ENCODE measurements around the gene C1QTNF2.
"Not testable (repeated sequence)": the region's sequence is repeated elsewhere in the genome, so short reads cannot be mapped to it uniquely, and the experiment has no call there.

Gene C1QTNF2

DNA sequence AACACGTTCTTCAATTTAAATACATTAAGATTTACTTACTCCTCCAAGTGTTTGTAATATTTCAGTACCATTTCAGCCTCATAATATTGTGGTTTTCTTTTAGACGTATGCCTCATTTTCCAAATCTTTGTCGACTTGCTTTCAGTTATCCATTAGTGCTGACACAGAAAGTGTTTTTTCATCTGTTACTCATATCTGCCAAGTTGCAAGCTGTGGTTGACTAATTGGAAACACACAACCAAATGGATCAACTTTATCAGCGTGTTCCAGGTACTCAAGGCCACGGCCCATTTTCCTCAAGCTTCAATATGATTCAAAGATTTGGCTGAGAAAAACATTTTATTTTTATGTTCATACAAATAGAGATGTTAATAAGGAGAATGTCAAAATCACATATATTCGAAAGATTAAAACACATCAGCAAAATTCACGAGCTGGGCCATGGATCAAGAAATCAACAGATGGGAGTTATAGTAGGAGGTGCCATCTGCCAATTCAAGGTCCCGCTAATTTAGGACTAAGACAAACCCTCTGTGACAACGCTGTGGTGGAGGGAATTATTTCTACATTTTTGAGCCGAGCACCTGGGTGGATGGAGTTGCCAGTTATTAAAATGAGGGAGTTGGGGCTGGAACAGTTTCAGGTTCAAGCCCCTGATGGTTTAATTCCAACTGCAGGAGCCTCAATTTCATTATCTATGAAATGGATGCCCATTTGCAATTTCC lies 30.9 kb downstream of the C1QTNF2 start:
- no peak for DNase-seq

DNA sequence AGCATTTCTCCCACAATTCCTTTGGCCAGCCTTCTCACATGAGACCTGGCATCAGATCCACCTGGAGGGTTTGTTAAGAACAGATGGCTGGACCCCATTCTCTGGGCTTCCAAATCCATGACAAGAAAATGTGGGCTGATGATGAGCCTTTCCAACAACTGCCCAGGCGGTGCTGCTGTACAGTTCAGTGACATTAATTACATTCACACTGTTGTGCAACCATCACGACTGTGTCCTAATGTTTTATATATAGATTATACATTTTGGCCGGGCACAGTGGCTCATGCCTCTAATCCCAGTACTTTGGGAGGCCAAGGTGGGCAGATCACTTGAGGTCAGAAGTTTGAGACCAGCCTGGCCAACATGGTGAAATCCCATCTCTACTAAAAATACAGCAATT lies 35.7 kb downstream of the C1QTNF2 start:
- DNase-seq, result not testable (repeated sequence)

DNA sequence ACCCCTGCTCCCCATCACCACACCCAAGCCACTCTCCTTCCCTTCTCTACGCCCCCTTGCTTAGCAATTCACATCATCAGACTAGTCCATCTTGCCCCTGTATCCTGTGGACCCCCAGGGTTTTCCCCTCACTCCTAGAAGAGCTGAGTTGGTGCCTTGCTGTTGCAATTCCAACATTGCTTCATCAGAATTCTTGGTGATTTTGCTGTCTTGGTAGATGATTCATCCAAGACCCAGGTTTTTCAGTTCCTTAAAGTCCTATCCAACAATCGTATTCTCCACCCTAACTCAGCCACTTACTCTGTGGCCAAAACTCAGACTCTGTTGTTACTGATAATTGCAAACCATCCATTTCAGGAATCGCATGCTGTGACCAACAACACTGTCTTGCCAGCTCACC lies 36.7 kb downstream of the C1QTNF2 start:
- DNase-seq, result no peak

DNA sequence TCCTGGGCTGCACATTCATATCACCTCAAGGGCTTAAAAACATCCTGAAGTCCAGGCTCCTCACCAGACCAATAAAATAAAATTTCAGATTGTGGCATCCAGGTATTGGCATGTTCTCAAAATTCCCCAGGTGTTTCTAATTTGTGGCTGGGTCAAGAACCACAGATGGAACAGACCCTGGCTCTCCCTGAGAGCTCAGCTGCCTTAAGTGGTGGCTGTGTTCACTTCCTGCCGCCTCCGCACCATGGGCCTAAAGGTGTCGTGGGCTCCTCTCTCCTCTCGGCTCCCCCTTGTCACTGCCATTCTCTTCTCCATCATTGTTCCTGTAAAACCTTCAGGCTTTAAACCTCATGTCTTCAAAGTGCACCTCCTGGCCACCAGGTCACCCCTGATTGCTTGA lies 40.2 kb downstream of the C1QTNF2 start:
- DNase-seq, result no peak

DNA sequence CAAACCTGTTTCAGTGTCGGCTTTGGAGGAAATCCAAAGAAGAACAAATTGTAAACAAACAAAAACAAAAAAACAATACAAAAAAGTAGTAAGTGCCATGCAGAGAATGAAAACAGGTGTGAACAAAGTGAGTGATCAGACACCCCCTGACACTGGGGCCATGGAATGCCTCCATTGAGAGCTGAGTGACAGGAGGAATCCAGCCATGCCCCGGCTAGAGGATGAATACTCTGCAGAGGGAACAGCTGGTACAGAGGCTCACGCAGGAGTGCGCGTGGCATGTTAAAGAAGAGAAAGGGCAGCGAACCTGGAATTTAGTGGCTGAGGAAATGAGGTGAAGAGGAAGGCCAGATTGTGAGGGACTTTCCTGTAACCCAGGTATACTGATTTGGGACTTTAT lies 42.6 kb downstream of the C1QTNF2 start:
- DNase-seq, result no peak

DNA sequence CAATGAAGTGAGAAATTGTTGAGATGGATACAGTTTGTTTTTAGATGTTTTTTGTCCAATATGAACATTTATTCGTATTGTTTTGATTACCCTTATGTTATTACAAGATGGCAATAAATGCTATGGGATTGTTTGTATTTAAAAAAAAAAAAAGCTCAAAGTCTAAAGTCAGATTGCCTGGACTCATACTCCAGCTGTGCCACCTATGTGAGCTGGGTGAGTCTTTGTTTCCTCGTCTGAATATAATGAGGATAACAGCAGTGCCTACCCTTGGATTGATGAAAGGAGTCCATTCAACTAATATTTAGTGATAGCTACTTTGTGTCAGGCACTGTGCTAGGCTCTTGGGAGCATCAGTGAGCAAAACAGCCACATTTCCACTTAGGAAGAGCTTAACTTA lies 43.4 kb downstream of the C1QTNF2 start:
- DNase-seq, result no peak

DNA sequence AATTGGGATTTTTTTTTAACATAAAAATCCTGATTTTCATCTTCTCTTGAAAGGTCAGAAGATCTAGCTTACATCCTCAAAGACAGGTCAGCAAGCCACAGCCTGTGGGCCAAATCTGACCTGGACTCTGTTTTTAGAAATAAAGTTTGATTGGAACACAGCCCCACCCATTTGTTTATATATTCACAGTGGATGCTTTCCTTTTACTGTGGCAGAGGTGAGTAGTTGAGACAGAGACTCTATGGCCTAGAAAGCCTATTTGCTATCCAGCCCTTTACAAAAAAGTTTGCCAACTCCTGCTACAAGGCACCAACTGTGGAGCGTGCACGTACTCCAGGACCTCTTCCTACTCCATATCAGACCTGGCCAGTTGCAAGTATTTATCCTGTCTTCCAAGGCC lies 44.7 kb downstream of the C1QTNF2 start:
- DNase-seq, result no peak

DNA sequence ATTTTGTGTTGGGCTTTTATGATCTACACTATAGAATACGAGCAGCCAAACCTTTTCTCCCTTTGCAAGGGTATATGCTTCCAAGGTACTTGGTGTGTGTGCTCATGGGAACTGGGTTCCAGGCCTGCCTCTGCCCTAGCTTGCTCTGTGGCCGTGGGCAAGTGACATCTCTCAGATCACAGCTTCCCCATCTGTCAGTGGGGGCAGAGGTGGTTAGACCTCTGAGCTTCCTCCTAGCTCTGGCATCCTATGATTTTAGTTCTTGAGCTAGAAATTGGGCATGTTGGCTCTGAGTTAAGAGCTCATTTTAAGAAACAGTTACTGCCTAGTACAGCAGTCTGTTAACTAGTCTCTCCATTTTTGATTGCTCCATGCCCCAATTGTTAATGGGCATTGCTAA lies 45.5 kb downstream of the C1QTNF2 start:
- DNase-seq, result no peak

DNA sequence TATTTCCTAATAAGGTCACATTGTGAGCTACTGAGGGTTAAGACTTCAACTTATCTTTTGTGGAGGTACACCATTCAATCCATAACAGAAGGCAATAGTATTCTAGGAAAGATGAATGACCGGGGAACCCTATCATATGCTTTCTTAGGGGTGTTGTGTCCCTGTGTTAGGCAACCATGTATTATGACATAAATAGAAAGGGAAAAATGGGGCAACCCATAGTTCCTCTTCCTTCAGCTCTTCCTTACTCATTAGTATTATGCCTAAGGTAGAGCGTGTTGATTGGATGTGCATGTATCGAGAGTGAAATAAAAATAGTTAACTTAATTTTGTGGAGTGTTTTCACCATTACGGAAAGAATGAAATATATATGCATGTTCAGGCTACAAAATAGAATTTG lies 52.0 kb downstream of the C1QTNF2 start:
- no peak for DNase-seq

DNA sequence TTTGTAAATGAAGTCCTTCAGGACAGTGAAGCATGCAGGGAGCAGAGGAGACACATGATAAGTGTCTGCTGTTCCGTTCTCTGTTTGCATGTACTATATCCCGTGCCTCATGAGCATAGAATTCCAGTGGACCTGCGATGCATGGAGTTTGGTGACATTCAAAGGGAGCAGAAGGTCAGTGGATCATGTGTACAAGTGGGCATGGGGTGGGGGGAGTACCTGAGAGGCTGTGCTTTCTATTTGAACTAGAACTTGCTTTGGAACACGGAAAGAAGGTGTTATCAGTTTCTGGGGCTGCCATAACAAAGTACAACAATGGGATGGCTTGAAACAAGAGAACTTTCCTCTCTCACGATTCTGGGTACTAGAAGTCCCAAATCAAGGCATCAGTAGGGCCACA lies 53.0 kb downstream of the C1QTNF2 start:
- DNase-seq, result no peak

DNA sequence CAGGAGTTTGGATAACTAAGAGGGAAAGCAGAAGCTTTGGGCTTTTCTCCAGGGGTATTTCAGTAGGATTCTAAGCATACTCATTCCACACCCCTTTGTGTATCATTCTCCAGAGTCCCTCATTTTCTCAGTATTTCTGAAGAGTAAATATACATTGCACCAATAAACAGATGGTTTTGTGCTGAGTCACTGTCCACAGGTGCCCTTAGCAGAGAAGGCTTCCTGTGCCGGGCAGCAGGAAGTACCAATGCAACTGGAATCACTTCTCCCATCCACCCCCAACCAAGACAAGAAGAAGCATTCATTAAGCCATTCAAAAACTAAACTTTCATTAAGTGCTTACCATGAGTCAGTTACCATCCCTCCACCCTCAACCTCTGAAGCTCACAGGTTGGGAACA lies 54.5 kb downstream of the C1QTNF2 start:
- peak; percentile 33 for DNase-seq

DNA sequence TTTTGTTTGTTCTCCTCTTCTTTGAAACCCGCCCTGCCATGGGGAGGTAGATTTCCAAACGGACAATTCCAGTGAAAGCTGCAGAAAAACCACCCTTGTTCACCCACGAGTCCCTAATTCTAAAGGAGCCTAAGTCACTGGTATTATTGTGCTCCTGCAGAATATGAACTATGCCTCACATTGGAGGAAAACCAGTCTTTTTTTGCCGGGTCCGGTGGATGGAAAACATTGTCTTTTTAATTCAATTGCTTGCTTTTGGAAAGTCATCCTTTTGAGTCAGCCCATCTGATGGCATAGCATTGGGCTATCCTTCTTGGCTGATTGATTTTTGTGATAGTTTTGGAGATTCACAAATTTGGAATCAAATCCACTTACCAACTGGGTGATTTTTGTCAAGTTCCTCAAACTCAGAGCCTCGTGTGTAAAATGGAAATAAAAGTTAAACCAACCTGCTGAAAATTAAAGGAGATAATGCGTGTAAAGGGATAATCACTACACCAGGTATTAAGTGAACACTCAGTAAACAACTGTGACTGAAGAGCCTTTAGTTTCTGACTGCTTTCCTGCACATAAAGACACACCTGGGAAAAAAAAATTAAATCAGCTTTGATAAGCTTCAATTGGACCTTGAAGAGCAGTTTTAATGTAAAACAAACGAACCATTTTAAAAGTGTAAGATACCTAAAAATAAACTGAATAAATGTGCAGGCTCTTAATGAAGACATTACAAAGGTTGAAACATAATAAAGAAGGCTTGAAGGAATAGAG lies 57.3 kb downstream of the C1QTNF2 start:
- DNase-seq, result no peak

DNA sequence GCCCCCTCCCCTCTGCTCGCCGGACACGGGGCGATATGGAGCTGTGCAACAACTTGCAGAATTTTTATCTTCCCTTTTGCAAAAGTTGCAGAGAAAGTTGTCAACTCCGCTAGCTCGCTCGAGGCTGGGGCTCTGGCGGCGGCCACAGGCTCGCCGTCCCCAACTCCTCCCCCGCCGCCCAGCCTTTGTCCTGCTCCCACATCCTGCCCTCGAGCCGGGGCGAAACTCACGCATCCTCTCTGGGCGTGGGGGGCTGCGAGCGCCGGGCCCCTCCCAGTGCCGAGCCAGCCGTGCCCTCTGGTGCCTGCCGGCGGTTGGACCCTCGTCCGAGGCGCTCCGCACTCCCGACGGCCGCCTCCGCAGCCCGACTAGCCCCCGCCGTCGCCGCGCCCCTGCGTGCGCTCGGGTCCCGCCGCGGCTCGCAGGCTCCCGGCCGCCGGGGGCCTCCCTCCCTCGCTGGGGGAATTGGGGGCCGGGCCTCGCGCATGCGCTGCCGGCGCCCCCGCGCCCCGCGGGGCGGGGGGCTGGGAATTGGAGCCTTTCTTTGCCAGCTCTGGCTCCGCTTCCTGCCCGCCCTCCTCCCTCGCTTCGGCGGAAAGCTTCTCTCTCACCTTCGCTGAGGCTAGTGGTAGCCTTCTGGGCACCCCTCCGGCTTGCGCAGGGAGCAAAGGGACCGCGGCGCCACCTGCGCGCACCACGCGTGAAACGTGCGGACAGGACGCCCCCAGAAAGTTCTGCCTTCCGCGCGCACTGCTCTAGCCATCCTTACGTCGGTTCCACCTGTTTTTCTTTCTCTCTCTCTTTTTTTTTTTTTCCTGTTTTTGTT lies 58.1 kb downstream of the C1QTNF2 start, which contains the start of gene CCNJL:
Gene CCNJL, minus strand, starts transcription at position 431 of the 826 bp plus-strand sequence. CDS start 641 bp downstream, outside the sequence.
- peak; percentile 63 for DNase-seq

DNA sequence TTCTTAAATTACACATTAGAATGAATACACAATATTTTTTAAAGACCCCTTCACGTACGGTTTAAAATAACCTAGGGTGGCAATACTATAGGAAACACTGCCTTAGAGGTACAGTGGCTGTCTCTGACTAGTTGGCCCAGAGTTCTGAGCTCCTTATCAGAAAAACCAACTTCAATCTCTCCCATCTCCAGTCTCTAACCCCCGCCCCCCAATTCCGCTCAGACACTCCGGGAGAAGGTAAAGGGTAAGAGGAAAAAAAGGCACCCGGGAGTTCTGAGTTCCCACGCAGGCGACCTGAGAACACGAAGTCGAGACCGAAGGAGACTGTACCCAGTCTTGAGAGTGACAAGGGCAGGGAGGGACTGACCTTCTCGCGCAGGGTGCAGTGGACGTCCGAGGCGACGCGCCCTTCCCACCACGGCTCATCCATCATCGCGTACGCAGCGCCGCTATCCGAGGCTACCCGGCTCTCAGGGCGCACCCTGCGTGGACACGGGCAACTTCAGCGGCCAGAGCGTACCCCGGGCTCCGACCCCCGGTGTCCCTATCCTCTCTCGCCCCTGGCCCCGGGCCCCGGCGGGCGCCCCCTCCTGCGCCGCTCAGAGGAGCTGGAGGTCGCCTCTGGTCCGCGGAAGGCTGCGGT lies 58.8 kb downstream of the C1QTNF2 start:
- DNase-seq, result no peak

DNA sequence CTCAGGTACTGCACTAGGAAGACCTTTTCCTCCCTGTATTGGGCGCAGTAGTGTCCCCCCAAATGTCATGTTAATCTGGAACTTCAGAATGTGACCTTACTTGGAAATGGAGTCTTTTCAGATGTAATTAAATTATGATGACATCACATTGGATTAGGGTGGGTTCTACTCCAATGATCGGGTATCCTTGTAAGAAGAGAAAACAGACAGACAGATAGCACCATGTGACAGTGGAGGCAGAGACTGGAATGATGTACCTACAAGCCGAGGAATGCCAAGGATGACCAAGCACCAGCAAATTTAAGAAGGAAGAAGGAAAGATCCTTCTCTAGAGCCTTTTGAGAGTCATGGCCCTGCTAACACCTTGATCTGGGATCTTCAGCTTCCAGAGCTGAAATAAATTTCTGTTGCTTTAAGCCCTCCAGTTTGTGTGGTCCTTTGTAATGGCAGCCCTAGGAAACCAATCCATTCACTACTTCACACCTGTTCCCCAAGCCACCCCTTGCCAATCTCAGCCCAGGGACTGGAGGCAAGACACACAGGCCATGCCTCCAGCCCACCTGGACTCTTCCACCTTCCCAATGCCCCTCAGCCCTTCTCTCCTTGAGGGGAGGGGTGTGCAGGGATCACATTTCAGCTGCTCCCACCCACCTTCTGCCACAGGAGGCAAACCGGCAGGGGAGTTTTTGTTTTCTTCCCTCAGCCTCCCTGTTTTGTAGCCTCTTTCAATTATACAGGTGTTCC lies 59.7 kb downstream of the C1QTNF2 start:
- DNase-seq, result no peak

DNA sequence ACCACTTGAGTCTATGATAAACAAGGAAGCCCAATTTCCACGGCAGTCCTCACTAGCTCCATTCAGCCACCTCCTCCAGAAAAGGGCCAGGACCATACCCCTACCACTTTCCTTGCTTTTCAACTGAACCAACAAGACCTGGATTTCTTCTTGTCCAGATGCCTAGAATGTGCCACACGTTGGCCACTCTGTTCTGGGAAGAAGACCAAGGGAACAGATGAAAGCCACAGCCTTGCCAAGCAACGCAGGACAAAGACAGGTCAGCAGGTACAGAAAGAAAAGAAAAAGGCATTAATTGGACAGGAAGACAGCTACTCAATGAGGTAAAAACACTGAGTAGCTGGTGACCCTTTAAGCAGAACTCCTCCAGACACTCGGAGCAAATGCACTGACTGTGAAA lies 60.3 kb downstream of the C1QTNF2 start:
- DNase-seq, result no peak

DNA sequence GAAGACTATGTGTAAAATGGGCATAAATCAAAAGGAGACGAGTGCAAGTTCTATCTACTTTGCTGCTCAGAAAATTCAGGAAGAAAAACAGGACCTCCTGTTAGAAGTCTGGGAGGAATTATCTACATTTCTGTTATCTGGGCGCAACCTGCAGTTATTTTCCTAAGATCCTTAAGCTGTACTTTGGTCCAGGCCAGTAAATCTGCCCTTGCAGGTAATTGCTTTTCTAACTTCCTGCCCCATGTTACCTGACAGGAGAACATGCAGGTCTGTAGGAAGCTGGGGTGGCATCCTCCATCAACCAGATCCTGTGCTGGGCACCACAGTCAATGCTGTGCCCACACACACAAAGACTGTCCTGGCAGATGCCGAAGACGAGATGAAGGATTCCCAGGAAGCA lies 63.7 kb downstream of the C1QTNF2 start:
- DNase-seq, result no peak

DNA sequence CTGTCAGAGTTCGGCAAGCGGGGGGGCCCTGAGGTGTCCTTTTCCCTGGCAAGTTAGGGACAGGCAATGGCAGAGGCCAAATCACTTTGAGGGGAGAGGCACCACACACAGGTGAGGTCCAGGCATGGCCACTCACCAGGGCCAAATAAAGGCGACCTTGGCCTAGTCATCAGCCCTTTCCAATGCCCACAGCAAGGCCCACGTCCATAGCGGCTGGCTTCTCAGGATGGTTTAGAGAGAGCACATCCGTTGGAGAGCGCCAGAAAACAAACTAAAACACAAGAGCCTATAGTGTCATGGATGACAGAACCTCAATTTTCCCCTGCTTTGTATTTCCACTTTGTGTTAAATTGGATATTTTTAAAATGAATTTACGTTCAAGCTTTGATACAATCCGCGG lies 65.1 kb downstream of the C1QTNF2 start:
- no peak for DNase-seq

DNA sequence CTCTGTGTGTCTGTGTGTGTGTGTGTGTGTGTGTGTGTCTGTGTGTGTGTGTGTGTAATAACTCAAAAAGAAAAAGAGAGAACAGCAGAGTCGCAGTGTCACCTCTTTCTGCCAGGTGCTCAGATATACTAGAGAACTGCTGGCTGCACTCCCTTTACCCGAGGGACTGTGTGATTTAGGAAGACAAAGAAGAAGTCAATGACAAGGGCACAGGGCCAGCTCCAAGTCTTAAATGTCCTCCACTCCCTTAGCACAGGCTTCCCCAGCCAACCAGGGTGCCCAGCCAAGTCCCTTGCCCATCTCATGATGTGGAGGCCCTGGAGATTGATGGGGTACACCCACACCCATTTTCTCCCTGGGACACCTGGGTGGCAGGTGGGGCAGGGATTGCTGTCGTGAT lies 66.7 kb downstream of the C1QTNF2 start:
- no peak for DNase-seq

DNA sequence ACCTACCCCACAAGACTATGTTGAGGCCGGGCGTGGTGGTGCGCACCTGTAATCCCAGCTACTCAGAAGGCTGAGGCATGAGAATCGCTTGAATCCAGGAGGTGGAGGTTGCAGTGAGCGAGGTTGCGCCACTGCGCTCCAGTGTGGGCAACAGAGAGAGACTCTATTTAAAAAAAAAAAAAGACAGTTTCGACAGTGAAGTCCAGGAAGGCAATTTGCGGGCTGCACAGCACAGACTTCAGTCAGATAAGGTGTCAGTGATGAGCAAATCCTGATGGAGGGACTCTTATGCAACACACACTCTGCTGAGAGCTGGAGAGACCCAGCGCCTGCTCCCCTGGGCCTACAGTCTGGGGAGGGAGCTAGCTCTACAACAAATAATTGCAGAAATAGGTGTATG lies 72.2 kb downstream of the C1QTNF2 start:
- DNase-seq, result no peak

DNA sequence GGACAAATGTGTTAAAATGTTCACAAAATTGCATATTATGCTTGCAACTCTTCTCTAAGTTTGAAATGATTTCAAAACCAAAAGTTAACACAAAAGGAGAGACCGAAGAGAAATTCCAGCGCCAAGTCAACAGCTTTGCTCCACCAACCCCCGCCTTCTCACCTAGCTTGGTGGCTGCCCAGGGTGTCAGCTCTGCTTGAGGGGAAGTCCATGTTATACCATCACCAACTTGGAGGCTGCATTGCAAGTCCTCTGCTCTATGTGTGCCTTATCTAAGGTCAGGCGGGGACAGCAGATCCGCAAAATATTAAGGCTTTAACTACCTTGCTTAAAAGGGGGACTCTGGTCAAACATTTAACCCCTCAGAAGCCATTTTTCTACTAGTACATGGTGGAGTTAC lies 72.7 kb downstream of the C1QTNF2 start:
- no peak for DNase-seq

Measured in NCI-H510A treated with DMSO at 0.1 percent for 48 hours (cell line).